Right lobe of liver (tissue), 6 donors: Measurements from ENCODE around the gene RFX8. TPM values are rescaled to one million over a fixed set of nuclear protein-coding genes. Genes with fewer than 3 reads are reported as not detected.

Experiments used
- ATAC-seq, 4 donors: fragments of 200-7000 bp; cut with Tn5 transposase; one replicate each; pipeline ENCODE4 v1.9.1; 2020; ENCODE audit warnings: mild to moderate bottlenecking in 4 of 4, moderate library complexity in 4 of 4
- DNase-seq, 3 donors: peaks; one replicate each; pipeline ENCODE4 v3.0.0-alpha.2; 2020
- H3K27ac ChIP-seq, 3 donors: fragments of 200-600 bp; one replicate each; pipeline ENCODE4 v1.8.0; 2022
- H3K27me3 ChIP-seq, 2 donors: fragments of 200-600 bp; one replicate each; pipeline ENCODE4 v1.8.0; 2022
- H3K36me3 ChIP-seq, 4 donors: fragments of 200-600 bp; sonication (generic) in 1 of 4; one replicate each; pipeline versions ENCODE4 v1.5.1 to v1.8.0; 2017 to 2022; ENCODE audit warnings: control low read depth in 1 of 4
- H3K4me1 ChIP-seq, 4 donors: fragments of 200-600 bp; sonication (generic) in 1 of 4; one replicate each; pipeline versions ENCODE4 v1.5.1 to v1.8.0; 2017 to 2022; ENCODE audit warnings: control low read depth in 1 of 4
- H3K4me3 ChIP-seq, 3 donors: fragments of 200-600 bp; one replicate each; pipeline ENCODE4 v1.8.0; 2022
- H3K9me3 ChIP-seq, 4 donors: fragments of 200-600 bp; sonication (generic) in 1 of 4; one replicate each; pipeline versions ENCODE4 v1.5.1 to v1.8.0; 2017 to 2022; ENCODE audit warnings: control low read depth in 1 of 4
- CTCF ChIP-seq, 4 donors: fragments of 200-600 bp in 3 of 4; fragments of 450-650 bp in 1 of 4; IDR thresholded peaks; one replicate each; pipeline versions ENCODE4 v1.5.1 to v1.8.0; 2016 to 2022; ENCODE audit warnings: antibody characterized with exemption in 4 of 4, mild to moderate bottlenecking in 2 of 4
- POLR2A ChIP-seq: fragments of 450-650 bp; IDR thresholded peaks from one replicate; pipeline ENCODE4 v1.6.1; 2017; ENCODE audit warnings: antibody characterized with exemption, mild to moderate bottlenecking
- WGBS: methylation state at CpG from one replicate; pipeline ENCODE4 v1.1.6; 2018; ENCODE audit warnings: low coverage, low lambda C conversion rate; ENCODE audit not compliant: insufficient coverage; ENCODE audit errors: missing lambda C conversion rate; 5-methylcytosine and 5-hydroxymethylcytosine counted together
- intact Hi-C, 2 donors: fragments of 100-400 bp; cut with DNase I; formaldehyde crosslinking; loops; one replicate each; pipeline versions ENCODE4 v1.11.2 to v1.14.1; 2022
- total RNA-seq, 6 experiments: library from RNA; depleted of rRNA in 2 of 6; stranded (reverse); fragments of >200 nt in 2 of 6; fragmentation: NEBNext Ultra II Directional in 3 of 6; extraction: Animal tissue kit (Norgen Biotek cat#: 25700) in 3 of 6; gene quantifications; one replicate each; pipeline versions ENCODE4 v1.1.0 to v1.2.4, GENCODE V29; 2016 to 2023
- donor health status: DM: no; HTN: yes; CAD: no.
- donor health status: DM: no; HTN: no; CAD: no.
- donor health status: DM: no; HTN: no; CAD: no.
- donor health status: DM: no; HTN: yes; CAD: no.
- donor health status: DM: no; HTN: yes; CAD: no.

The RFX8 gene
- total RNA-seq, 6 experiments from 2014 or later: not detected

GRCh38 chr2:101430156-101430555 is 44.8 kb downstream of the RFX8 start:
- no peaks in the 10 kb centered on the region for H3K27me3 ChIP-seq
- no peak for ATAC-seq
- H3K4me1 ChIP-seq: no peaks in the 10 kb centered on the region
- intact Hi-C loops: no loop called here
- TF ChIP-seq CTCF (IDR thresholded peaks at IDR 0.05) (no peak), POLR2A (no peak)
- no peaks in the 10 kb centered on the region for H3K9me3 ChIP-seq
- 100% methylated on average over 2 of the region's 2 CpGs for WGBS
- H3K36me3 ChIP-seq: no peaks in the 10 kb centered on the region
- H3K27ac ChIP-seq: no peak overlapping the region
- no peak overlapping the region for H3K4me3 ChIP-seq
- no peak for DNase-seq

GRCh38 chr2:101429453-101429852 is 45.5 kb downstream of the RFX8 start:
- Histone ChIP-seq H3K27ac (no peak overlapping the region), H3K9me3 (no peaks in the 10 kb centered on the region), H3K36me3 (no peaks in the 10 kb centered on the region), H3K27me3 (no peaks in the 10 kb centered on the region), H3K4me3 (no peak overlapping the region), H3K4me1 (no peaks in the 10 kb centered on the region)
- no peak for ATAC-seq
- intact Hi-C loops: no loop called here
- WGBS: 100% methylated on average over 1 of the region's 6 CpGs
- TF ChIP-seq POLR2A: no peak
- no peak for TF ChIP-seq CTCF (IDR thresholded peaks at IDR 0.05)
- no peak for DNase-seq

GRCh38 chr2:101428422-101429176 is 46.3 kb downstream of the RFX8 start:
- Histone ChIP-seq H3K4me1 (no peaks in the 10 kb centered on the region), H3K9me3 (no peaks in the 10 kb centered on the region), H3K36me3 (no peaks in the 10 kb centered on the region), H3K27ac (no peak overlapping the region), H3K27me3 (no peaks in the 10 kb centered on the region), H3K4me3 (no peak overlapping the region)
- DNase-seq (no peak), ATAC-seq (no peak)
- intact Hi-C loops: no loop called here
- TF ChIP-seq POLR2A: no peak
- TF ChIP-seq CTCF (IDR thresholded peaks at IDR 0.05): no peak
- 67% methylated on average over 9 of the region's 10 CpGs for WGBS

GRCh38 chr2:101427743-101428142 is 47.2 kb downstream of the RFX8 start:
- Histone ChIP-seq H3K9me3 (no peaks in the 10 kb centered on the region), H3K36me3 (no peaks in the 10 kb centered on the region), H3K4me1 (no peaks in the 10 kb centered on the region), H3K27ac (no peak overlapping the region), H3K27me3 (no peaks in the 10 kb centered on the region), H3K4me3 (no peak overlapping the region)
- WGBS: 74% methylated on average over 7 of the region's 13 CpGs
- ATAC-seq: no peak
- intact Hi-C loops: no loop called here
- DNase-seq: no peak
- TF ChIP-seq POLR2A: no peak
- no peak for TF ChIP-seq CTCF (IDR thresholded peaks at IDR 0.05)
